HepG2 (cell line): ENCODE results near the gene TOMM22. TPM values are rescaled to one million over a fixed set of nuclear protein-coding genes. Genes with fewer than 3 reads are reported as not detected.

ENCODE experiments used
- ARHGAP35 ChIP-seq: sonication (generic); formaldehyde crosslinking; IDR thresholded peaks from 2 replicates; pipeline ENCODE4 v1.9.0; 2022; ENCODE audit warnings: mild to moderate bottlenecking, inconsistent platforms, moderate library complexity, missing genetic modification reagents, borderline replicate concordance
- HNRNPH1 ChIP-seq: fragments of 200-400 bp; formaldehyde crosslinking; optimal IDR thresholded peaks from 2 replicates; pipeline ENCODE3; 2017; ENCODE audit warnings: mild to moderate bottlenecking, low read depth, low read length
- MAFF ChIP-seq: IDR thresholded peaks from 2 replicates; pipeline ENCODE4 v1.6.1; 2011; ENCODE audit warnings: low read depth, low read length, improper control_type of control experiment
- MED8 ChIP-seq: sonication (generic); formaldehyde crosslinking; IDR thresholded peaks from 2 replicates; pipeline ENCODE4 v1.8.1; 2023; ENCODE audit warnings: mild to moderate bottlenecking, missing genetic modification reagents; ENCODE audit not compliant: insufficient replicate concordance
- MIER2 ChIP-seq: IDR thresholded peaks from 2 replicates; pipeline ENCODE4 v1.6.1; 2016; ENCODE audit warnings: missing biosample characterization, missing genetic modification reagents
- MLLT10 ChIP-seq: sonication (generic); formaldehyde crosslinking; IDR thresholded peaks from 2 replicates; pipeline ENCODE4 v1.4.0; 2020; ENCODE audit warnings: missing genetic modification reagents
- NCOA5 ChIP-seq: sonication (generic); formaldehyde crosslinking; IDR thresholded peaks from 2 replicates; pipeline ENCODE4 v1.4.0; 2020; ENCODE audit warnings: missing genetic modification reagents
- SRSF4 ChIP-seq: fragments of 200-400 bp; formaldehyde crosslinking; IDR thresholded peaks from one replicate; pipeline ENCODE4 v1.6.1; 2018; ENCODE audit warnings: mild to moderate bottlenecking, low read depth, low read length, moderate library complexity; ENCODE audit not compliant: poor library complexity, severe bottlenecking
- TBX2 ChIP-seq: sonication (generic); formaldehyde crosslinking; IDR thresholded peaks from 2 replicates; pipeline ENCODE4 v1.5.0; 2020; ENCODE audit warnings: missing genetic modification reagents, mild to moderate bottlenecking, borderline replicate concordance
- WIZ ChIP-seq: sonication (generic); formaldehyde crosslinking; IDR thresholded peaks from 2 replicates; pipeline ENCODE4 v1.5.1; 2020; ENCODE audit warnings: mild to moderate bottlenecking, missing genetic modification reagents
- ZMAT5 ChIP-seq: sonication (generic); formaldehyde crosslinking; IDR thresholded peaks from 2 replicates; pipeline ENCODE4 v1.5.0; 2020; ENCODE audit warnings: mild to moderate bottlenecking, low read depth, missing genetic modification reagents, borderline replicate concordance
- ZMYM3 ChIP-seq: sonication (generic); formaldehyde crosslinking; IDR thresholded peaks from 2 replicates; pipeline ENCODE4 v1.5.1; 2020; ENCODE audit warnings: mild to moderate bottlenecking, missing genetic modification reagents
- ZNF431 ChIP-seq: sonication (generic); formaldehyde crosslinking; IDR thresholded peaks from 2 replicates; pipeline ENCODE4 v1.9.0; 2022; ENCODE audit warnings: missing genetic modification reagents, low read depth, mild to moderate bottlenecking, borderline replicate concordance
- ZNF512B ChIP-seq: sonication (generic); formaldehyde crosslinking; IDR thresholded peaks from 2 replicates; pipeline ENCODE4 v1.5.1; 2020; ENCODE audit warnings: missing genetic modification reagents, mild to moderate bottlenecking, borderline replicate concordance
- ZNF564 ChIP-seq: sonication (generic); formaldehyde crosslinking; IDR thresholded peaks from 2 replicates; pipeline ENCODE4 v1.8.1; 2023; ENCODE audit warnings: mild to moderate bottlenecking, missing genetic modification reagents
- polyA plus RNA-seq, 8 experiments: library from polyadenylated mRNA; depleted of rRNA in 3 of 8; stranded (reverse) in 7 of 8; unstranded in 1 of 8; fragments of >200 nt; fragmentation: Illumina TruSeq in 4 of 8; extraction: Trizol in 4 of 8; gene quantifications; 2 replicates each; pipeline versions ENCODE4 v1.2.1 to v1.2.3, GENCODE V29; 2011 to 2016; ENCODE audit warnings: low read depth in 4 of 8, missing spikeins in 1 of 8, mixed read lengths in 1 of 8; ENCODE audit not compliant: insufficient read depth in 1 of 8
- total RNA-seq, 5 experiments: library from RNA; depleted of rRNA; stranded (reverse); fragments of >200 nt; fragmentation: Illumina TruSeq; extraction: Trizol; gene quantifications; 2 replicates each; pipeline ENCODE4 v1.2.3, GENCODE V29; 2016; ENCODE audit warnings: low read depth in 1 of 5
- TF ChIP-seq, protein P1 (sequence below): sonication (generic); formaldehyde crosslinking; IDR thresholded peaks from 2 replicates; pipeline ENCODE4 v1.4.0; 2020; ENCODE audit warnings: missing genetic modification reagents, borderline replicate concordance
- TF ChIP-seq, protein P2 (sequence below): sonication (generic); formaldehyde crosslinking; IDR thresholded peaks from 2 replicates; pipeline ENCODE4 v1.5.1; 2020; ENCODE audit warnings: missing genetic modification reagents, mild to moderate bottlenecking, borderline replicate concordance
- TF ChIP-seq, protein P3 (sequence below): IDR thresholded peaks from 2 replicates; pipeline ENCODE4 v1.6.1; 2012; ENCODE audit warnings: low read depth, low read length, improper control_type of control experiment

TOMM22 gene
- total and polyA plus RNA-seq, 2 of the 13 experiments (the other 11 are each of a cell fraction or from before 2014, with no cell fraction given) = 46.9 to 118 TPM

DNA sequence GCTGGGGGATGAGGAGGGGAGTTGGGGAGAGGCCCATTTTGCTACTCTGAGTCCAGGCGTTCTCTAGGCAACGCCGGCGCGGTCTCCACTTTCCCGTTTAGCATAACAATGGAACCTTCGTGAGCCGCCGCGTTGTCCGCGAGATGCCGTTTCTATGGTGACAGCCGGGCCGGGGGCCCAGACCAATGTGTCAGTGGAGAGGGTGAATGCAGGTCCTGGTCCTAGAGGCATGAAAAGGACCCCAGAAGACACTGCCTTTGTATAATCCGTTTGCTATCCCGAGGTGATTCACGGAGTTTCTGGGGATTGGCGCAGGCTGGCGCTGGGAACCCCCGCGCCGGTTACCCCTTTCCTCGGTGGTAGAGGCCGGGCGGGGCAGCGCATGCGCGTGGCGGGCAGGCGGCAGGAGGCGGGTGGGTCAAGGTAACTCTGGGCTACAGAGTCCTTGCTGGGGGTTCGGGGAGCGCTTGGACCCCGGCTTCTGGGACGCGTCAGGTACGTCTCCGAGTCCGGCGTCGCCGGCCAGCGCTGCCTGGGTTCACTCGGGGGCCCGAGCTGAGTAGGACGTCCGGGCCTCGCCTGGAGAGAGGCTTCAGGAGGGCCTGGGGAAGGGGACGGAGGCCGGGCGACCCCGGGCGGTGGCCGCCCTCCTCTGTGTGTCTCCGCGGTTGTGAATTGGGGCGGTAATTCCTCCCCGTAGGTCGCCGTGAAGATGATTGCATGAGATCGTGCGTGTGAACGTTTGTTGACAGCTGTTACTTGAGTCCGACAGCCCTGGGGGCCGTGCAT is 25.3 kb upstream of the TOMM22 start, which contains the start of the genes CBY1 and FAM227A (continued):
- no peak for TF ChIP-seq HNRNPH1
- TF ChIP-seq ZNF512B (CRISPR knock-in tag) = no peak
- no peak for TF ChIP-seq ZMAT5
- TF ChIP-seq ZMYM3 (CRISPR knock-in tag) = no peak
- TF ChIP-seq MAFF = no peak
- peak; percentile 9 for TF ChIP-seq MED8 (CRISPR knock-in tag)
- no peak for TF ChIP-seq WIZ (CRISPR knock-in tag)
- no peak for TF ChIP-seq ZNF431 (CRISPR knock-in tag)
- no peak for TF ChIP-seq SRSF4
- TF ChIP-seq, protein P1, sequence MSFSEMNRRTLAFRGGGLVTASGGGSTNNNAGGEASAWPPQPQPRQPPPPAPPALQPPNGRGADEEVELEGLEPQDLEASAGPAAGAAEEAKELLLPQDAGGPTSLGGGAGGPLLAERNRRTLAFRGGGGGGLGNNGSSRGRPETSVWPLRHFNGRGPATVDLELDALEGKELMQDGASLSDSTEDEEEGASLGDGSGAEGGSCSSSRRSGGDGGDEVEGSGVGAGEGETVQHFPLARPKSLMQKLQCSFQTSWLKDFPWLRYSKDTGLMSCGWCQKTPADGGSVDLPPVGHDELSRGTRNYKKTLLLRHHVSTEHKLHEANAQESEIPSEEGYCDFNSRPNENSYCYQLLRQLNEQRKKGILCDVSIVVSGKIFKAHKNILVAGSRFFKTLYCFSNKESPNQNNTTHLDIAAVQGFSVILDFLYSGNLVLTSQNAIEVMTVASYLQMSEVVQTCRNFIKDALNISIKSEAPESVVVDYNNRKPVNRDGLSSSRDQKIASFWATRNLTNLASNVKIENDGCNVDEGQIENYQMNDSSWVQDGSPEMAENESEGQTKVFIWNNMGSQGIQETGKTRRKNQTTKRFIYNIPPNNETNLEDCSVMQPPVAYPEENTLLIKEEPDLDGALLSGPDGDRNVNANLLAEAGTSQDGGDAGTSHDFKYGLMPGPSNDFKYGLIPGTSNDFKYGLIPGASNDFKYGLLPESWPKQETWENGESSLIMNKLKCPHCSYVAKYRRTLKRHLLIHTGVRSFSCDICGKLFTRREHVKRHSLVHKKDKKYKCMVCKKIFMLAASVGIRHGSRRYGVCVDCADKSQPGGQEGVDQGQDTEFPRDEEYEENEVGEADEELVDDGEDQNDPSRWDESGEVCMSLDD (CRISPR knock-in tag) = no peak
- no peak for TF ChIP-seq MLLT10 (CRISPR knock-in tag)
- TF ChIP-seq TBX2 = peak; percentile 45; the same call in 1 of the 2 replicates
- TF ChIP-seq NCOA5 (CRISPR knock-in tag) = no peak
- TF ChIP-seq, protein P2, sequence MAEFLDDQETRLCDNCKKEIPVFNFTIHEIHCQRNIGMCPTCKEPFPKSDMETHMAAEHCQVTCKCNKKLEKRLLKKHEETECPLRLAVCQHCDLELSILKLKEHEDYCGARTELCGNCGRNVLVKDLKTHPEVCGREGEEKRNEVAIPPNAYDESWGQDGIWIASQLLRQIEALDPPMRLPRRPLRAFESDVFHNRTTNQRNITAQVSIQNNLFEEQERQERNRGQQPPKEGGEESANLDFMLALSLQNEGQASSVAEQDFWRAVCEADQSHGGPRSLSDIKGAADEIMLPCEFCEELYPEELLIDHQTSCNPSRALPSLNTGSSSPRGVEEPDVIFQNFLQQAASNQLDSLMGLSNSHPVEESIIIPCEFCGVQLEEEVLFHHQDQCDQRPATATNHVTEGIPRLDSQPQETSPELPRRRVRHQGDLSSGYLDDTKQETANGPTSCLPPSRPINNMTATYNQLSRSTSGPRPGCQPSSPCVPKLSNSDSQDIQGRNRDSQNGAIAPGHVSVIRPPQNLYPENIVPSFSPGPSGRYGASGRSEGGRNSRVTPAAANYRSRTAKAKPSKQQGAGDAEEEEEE (CRISPR knock-in tag) = no peak
- no peak for TF ChIP-seq ARHGAP35 (CRISPR knock-in tag)
- TF ChIP-seq ZNF564 = 0 out of 2 replicates have a peak, but pooled peaks have one; percentile 38
- no peak for TF ChIP-seq MIER2
- TF ChIP-seq, protein P3, sequence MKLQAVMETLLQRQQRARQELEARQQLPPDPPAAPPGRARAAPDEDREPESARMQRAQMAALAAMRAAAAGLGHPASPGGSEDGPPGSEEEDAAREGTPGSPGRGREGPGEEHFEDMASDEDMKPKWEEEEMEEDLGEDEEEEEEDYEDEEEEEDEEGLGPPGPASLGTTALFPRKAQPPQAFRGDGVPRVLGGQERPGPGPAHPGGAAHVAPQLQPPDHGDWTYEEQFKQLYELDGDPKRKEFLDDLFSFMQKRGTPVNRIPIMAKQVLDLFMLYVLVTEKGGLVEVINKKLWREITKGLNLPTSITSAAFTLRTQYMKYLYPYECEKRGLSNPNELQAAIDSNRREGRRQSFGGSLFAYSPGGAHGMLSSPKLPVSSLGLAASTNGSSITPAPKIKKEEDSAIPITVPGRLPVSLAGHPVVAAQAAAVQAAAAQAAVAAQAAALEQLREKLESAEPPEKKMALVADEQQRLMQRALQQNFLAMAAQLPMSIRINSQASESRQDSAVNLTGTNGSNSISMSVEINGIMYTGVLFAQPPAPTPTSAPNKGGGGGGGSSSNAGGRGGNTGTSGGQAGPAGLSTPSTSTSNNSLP = no peak
